Uterus (tissue), 2 donors: ENCODE results near the gene NUDT3.

Experiments
- POLR2A ChIP-seq, 2 donors: fragments of 450-650 bp; IDR thresholded peaks; one replicate each; pipeline ENCODE4 v1.6.1; 2016; ENCODE audit warnings: antibody characterized with exemption in 2 of 2, mild to moderate bottlenecking in 1 of 2, moderate library complexity in 1 of 2
- TF ChIP-seq, protein P1 (sequence below), 4 experiments: fragments of 200-600 bp in 2 of 4; fragments of 450-650 bp in 2 of 4; sonication (generic) in 2 of 4; IDR thresholded peaks; one replicate each; pipeline ENCODE4 v1.5.1; 2016 to 2019; ENCODE audit warnings: antibody characterized with exemption in 4 of 4, mild to moderate bottlenecking in 2 of 4, moderate library complexity in 1 of 4

DNA sequence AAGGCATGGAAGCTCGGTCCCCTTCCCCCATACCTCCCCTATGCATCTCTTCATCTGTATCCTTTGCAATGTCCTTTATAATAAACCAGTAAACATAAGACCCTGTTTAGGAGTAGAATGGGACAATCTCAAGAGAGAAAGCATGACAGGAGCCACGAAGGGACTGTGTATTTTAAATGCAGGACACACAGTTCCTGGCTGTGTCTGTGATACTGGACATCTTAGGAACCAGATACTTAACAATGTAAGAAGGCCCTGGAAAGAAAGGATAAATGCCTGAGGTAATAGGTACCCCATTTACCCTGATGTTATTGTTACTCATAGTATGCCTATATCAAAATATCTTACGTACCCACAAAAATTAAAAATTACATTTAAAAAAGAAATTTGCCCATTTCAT lies 36.6 kb downstream of the NUDT3 start:
- TF ChIP-seq, protein P1, sequence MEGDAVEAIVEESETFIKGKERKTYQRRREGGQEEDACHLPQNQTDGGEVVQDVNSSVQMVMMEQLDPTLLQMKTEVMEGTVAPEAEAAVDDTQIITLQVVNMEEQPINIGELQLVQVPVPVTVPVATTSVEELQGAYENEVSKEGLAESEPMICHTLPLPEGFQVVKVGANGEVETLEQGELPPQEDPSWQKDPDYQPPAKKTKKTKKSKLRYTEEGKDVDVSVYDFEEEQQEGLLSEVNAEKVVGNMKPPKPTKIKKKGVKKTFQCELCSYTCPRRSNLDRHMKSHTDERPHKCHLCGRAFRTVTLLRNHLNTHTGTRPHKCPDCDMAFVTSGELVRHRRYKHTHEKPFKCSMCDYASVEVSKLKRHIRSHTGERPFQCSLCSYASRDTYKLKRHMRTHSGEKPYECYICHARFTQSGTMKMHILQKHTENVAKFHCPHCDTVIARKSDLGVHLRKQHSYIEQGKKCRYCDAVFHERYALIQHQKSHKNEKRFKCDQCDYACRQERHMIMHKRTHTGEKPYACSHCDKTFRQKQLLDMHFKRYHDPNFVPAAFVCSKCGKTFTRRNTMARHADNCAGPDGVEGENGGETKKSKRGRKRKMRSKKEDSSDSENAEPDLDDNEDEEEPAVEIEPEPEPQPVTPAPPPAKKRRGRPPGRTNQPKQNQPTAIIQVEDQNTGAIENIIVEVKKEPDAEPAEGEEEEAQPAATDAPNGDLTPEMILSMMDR (IDR thresholded peaks at IDR 0.05): no peak
- no peak for TF ChIP-seq POLR2A (IDR thresholded peaks at IDR 0.05)
